ENCODE results near the gene HECW1. TPM values are rescaled to one million over a fixed set of nuclear protein-coding genes. Genes with fewer than 3 reads are reported as not detected.

The HECW1 gene
- total and polyA plus RNA-seq, 4 donors: 0.05 TPM; not detected in 3

DNA sequence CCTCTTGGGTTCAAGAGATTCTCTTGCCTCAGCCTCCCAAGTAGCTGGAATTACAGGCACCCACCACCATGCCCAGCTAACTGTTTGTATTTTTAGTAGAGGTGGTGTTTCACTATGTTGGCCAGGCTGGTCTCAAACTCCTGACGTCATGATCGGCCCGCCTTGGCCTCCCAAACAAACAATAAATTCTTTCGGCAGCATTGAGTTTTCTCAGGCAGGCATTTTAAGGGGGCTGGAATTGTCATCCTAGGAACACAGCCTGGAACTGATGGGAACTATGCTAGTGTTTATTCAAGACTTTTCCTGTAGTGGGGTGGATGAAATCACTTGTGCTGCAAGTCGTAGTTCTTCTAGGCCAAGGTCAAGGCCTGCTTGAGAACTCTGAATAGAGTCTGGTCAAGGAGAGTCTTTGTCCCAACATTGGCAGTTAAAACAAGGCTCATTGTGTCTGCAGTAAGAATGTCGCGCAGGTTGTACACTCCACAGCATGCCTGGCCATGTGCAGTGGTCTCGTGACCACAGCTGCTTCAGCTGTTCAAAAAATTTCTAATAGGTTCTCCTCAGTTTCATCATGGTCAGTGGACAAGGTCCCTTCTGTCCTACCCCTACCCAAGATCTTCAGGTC is 92.8 kb downstream of the HECW1 start:
- TF ChIP-seq NR2F2 (IDR thresholded peaks at IDR 0.05) (no peak), HNF4G (IDR thresholded peaks at IDR 0.05) (no peak), FOXA2 (IDR thresholded peaks at IDR 0.05) (no peak), FOXA1 (IDR thresholded peaks at IDR 0.05) (no peak), YY1 (IDR thresholded peaks at IDR 0.05) (no peak), EGR1 (IDR thresholded peaks at IDR 0.05; ENCODE audit: low read depth in 2 of 2) (no peak), TAF1 (conservative IDR thresholded peaks at IDR 0.05) (no peak), GABPA (IDR thresholded peaks at IDR 0.05 in 1 of 2, conservative IDR thresholded peaks at IDR 0.05 in 1 of 2) (no peak), RXRA (IDR thresholded peaks at IDR 0.05) (no peak), HNF4A (conservative IDR thresholded peaks at IDR 0.05) (no peak), JUND (IDR thresholded peaks at IDR 0.05) (no peak), RAD21 (IDR thresholded peaks at IDR 0.05) (no peak), SP1 (IDR thresholded peaks at IDR 0.05) (no peak)
- TF ChIP-seq, protein P1, sequence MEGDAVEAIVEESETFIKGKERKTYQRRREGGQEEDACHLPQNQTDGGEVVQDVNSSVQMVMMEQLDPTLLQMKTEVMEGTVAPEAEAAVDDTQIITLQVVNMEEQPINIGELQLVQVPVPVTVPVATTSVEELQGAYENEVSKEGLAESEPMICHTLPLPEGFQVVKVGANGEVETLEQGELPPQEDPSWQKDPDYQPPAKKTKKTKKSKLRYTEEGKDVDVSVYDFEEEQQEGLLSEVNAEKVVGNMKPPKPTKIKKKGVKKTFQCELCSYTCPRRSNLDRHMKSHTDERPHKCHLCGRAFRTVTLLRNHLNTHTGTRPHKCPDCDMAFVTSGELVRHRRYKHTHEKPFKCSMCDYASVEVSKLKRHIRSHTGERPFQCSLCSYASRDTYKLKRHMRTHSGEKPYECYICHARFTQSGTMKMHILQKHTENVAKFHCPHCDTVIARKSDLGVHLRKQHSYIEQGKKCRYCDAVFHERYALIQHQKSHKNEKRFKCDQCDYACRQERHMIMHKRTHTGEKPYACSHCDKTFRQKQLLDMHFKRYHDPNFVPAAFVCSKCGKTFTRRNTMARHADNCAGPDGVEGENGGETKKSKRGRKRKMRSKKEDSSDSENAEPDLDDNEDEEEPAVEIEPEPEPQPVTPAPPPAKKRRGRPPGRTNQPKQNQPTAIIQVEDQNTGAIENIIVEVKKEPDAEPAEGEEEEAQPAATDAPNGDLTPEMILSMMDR (IDR thresholded peaks at IDR 0.05; ENCODE audit: low read depth, low read length, missing input control): no peak
- TF ChIP-seq, protein P2, sequence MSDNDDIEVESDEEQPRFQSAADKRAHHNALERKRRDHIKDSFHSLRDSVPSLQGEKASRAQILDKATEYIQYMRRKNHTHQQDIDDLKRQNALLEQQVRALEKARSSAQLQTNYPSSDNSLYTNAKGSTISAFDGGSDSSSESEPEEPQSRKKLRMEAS (IDR thresholded peaks at IDR 0.05): no peak
- TF ChIP-seq, protein P3, sequence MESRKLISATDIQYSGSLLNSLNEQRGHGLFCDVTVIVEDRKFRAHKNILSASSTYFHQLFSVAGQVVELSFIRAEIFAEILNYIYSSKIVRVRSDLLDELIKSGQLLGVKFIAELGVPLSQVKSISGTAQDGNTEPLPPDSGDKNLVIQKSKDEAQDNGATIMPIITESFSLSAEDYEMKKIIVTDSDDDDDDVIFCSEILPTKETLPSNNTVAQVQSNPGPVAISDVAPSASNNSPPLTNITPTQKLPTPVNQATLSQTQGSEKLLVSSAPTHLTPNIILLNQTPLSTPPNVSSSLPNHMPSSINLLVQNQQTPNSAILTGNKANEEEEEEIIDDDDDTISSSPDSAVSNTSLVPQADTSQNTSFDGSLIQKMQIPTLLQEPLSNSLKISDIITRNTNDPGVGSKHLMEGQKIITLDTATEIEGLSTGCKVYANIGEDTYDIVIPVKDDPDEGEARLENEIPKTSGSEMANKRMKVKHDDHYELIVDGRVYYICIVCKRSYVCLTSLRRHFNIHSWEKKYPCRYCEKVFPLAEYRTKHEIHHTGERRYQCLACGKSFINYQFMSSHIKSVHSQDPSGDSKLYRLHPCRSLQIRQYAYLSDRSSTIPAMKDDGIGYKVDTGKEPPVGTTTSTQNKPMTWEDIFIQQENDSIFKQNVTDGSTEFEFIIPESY (IDR thresholded peaks at IDR 0.05): no peak
- TF ChIP-seq, protein P4, sequence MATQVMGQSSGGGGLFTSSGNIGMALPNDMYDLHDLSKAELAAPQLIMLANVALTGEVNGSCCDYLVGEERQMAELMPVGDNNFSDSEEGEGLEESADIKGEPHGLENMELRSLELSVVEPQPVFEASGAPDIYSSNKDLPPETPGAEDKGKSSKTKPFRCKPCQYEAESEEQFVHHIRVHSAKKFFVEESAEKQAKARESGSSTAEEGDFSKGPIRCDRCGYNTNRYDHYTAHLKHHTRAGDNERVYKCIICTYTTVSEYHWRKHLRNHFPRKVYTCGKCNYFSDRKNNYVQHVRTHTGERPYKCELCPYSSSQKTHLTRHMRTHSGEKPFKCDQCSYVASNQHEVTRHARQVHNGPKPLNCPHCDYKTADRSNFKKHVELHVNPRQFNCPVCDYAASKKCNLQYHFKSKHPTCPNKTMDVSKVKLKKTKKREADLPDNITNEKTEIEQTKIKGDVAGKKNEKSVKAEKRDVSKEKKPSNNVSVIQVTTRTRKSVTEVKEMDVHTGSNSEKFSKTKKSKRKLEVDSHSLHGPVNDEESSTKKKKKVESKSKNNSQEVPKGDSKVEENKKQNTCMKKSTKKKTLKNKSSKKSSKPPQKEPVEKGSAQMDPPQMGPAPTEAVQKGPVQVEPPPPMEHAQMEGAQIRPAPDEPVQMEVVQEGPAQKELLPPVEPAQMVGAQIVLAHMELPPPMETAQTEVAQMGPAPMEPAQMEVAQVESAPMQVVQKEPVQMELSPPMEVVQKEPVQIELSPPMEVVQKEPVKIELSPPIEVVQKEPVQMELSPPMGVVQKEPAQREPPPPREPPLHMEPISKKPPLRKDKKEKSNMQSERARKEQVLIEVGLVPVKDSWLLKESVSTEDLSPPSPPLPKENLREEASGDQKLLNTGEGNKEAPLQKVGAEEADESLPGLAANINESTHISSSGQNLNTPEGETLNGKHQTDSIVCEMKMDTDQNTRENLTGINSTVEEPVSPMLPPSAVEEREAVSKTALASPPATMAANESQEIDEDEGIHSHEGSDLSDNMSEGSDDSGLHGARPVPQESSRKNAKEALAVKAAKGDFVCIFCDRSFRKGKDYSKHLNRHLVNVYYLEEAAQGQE (IDR thresholded peaks at IDR 0.05): no peak
- TF ChIP-seq, protein P5, sequence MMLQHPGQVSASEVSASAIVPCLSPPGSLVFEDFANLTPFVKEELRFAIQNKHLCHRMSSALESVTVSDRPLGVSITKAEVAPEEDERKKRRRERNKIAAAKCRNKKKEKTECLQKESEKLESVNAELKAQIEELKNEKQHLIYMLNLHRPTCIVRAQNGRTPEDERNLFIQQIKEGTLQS (IDR thresholded peaks at IDR 0.05): no peak
- peaks cover 0 to 4% (median 0%) of the 10 kb centered on the region in 4 donors for H3K9me3 ChIP-seq (ENCODE audit: control insufficient read depth in 4 of 4, low read length in 3 of 4)

More for the DNA sequence above, 92.8 kb downstream of the HECW1 start:
- Histone ChIP-seq H3K27me3 (ENCODE audit: control insufficient read depth in 4 of 4, insufficient read depth in 4 of 4, low read length in 3 of 4) (peaks cover 0 to 2% (median 0%) of the 10 kb centered on the region in 4 donors), H3K27ac (ENCODE audit: low read depth in 1 of 2, low read length in 2 of 2) (no peak overlapping the region), H3K36me3 (ENCODE audit: control insufficient read depth in 4 of 4, insufficient read depth in 3 of 4, low read depth in 1 of 4, low read length in 3 of 4) (no peaks in the 10 kb centered on the region), H3K9ac (ENCODE audit: low read depth in 1 of 2, low read length in 2 of 2) (no peak overlapping the region), H3K4me3 (ENCODE audit: low read depth in 1 of 3, low read length in 3 of 3) (no peak overlapping the region), H3K4me1 (ENCODE audit: control insufficient read depth in 4 of 4, insufficient read depth in 4 of 4, low read length in 3 of 4) (no peaks in the 10 kb centered on the region)
- 80% methylated on average over 8 of the region's 8 CpGs for WGBS
- no peak for DNase-seq (ENCODE audit: low spot score)
